OCI-LY7 (cell line): ENCODE data around the gene BTNL2.

Experiments used
- EZH2phosphoT487 ChIP-seq: fragments of 200-600 bp; sonication (generic); IDR thresholded peaks from 2 replicates; pipeline ENCODE4 v1.6.1; 2018; ENCODE audit warnings: low read depth, borderline replicate concordance, mild to moderate bottlenecking, mixed run types, antibody characterized with exemption, low read length, moderate library complexity, mixed read lengths
- TF ChIP-seq, protein P1 (sequence below): fragments of 200-600 bp; sonication (generic); conservative IDR thresholded peaks from 2 replicates; pipeline ENCODE4 v1.5.1; 2014; ENCODE audit warnings: mild to moderate bottlenecking, antibody characterized with exemption, low read length, moderate library complexity, mixed read lengths

GRCh38 chr6:32391505-32391904, 15.5 kb downstream of the BTNL2 start:
- TF ChIP-seq, protein P1, sequence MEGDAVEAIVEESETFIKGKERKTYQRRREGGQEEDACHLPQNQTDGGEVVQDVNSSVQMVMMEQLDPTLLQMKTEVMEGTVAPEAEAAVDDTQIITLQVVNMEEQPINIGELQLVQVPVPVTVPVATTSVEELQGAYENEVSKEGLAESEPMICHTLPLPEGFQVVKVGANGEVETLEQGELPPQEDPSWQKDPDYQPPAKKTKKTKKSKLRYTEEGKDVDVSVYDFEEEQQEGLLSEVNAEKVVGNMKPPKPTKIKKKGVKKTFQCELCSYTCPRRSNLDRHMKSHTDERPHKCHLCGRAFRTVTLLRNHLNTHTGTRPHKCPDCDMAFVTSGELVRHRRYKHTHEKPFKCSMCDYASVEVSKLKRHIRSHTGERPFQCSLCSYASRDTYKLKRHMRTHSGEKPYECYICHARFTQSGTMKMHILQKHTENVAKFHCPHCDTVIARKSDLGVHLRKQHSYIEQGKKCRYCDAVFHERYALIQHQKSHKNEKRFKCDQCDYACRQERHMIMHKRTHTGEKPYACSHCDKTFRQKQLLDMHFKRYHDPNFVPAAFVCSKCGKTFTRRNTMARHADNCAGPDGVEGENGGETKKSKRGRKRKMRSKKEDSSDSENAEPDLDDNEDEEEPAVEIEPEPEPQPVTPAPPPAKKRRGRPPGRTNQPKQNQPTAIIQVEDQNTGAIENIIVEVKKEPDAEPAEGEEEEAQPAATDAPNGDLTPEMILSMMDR = no peak
- no peak for TF ChIP-seq EZH2phosphoT487
